ENCODE measurements around the gene SLX9.

GRCh38 chr21:44954281-44954771 is 14.5 kb downstream of the SLX9 start:
- TF ChIP-seq CTCF (IDR thresholded peaks at IDR 0.05) = no peak
- no peak for TF ChIP-seq POLR2A (IDR thresholded peaks at IDR 0.05)
- no peak for TF ChIP-seq POLR2AphosphoS5 (IDR thresholded peaks at IDR 0.05)
- no peak for TF ChIP-seq EP300 (IDR thresholded peaks at IDR 0.05; ENCODE audit: low read depth)

Data from transverse colon (tissue), 4 donors.